Body of pancreas (tissue), 4 donors: Measurements from ENCODE around the gene ACSF3.

ENCODE experiments used
- CTCF ChIP-seq, 7 experiments: fragments of 450-650 bp in 4 of 7; fragments of 200-600 bp in 3 of 7; sonication (generic) in 3 of 7; IDR thresholded peaks; one replicate each; pipeline ENCODE4 v1.5.1; 2016 to 2019; ENCODE audit warnings: antibody characterized with exemption in 7 of 7
- POLR2A ChIP-seq, 3 donors: fragments of 450-650 bp; IDR thresholded peaks; one replicate each; pipeline ENCODE4 v1.6.1; 2016; ENCODE audit warnings: antibody characterized with exemption in 3 of 3, mild to moderate bottlenecking in 2 of 3

GRCh38 chr16:89194340-89195311 is 101.0 kb downstream of the ACSF3 start:
- TF ChIP-seq CTCF (IDR thresholded peaks at IDR 0.05) (no peak), POLR2A (IDR thresholded peaks at IDR 0.05) (no peak)
